GM23338 (cell line): ENCODE results near the gene TRIM37. TPM values are rescaled to one million over a fixed set of nuclear protein-coding genes. Genes with fewer than 3 reads are reported as not detected.

Experiments used
- ATAC-seq: fragments of 200-7000 bp; cut with Tn5 transposase; 3 replicates; pipeline ENCODE4 v1.9.1; 2020
- DNase-seq: peaks from one replicate; pipeline ENCODE4 v3.0.0-alpha.2; 2015; ENCODE audit warnings: low spot score
- H2AFZ ChIP-seq: fragments of 200-600 bp; sonication (generic); 2 replicates; pipeline ENCODE4 v1.8.0; 2016; ENCODE audit warnings: antibody characterized with exemption, mild to moderate bottlenecking, moderate library complexity
- H3F3A ChIP-seq: fragments of 200-600 bp; sonication (generic); replicated peaks from 2 replicates; pipeline ENCODE4 v1.8.0; 2017; ENCODE audit warnings: antibody characterized with exemption, mixed run types, low read depth
- H3K27ac ChIP-seq: fragments of 200-600 bp; sonication (generic); 2 replicates; pipeline ENCODE4 v1.6.1; 2016; ENCODE audit warnings: low read depth
- H3K27me3 ChIP-seq: fragments of 200-600 bp; sonication (generic); 2 replicates; pipeline ENCODE4 v1.8.0; 2016; ENCODE audit warnings: mild to moderate bottlenecking, mixed run types, moderate library complexity; ENCODE audit not compliant: insufficient read depth
- H3K36me3 ChIP-seq: fragments of 200-600 bp; sonication (generic); 2 replicates; pipeline ENCODE4 v1.8.0; 2016; ENCODE audit warnings: mild to moderate bottlenecking; ENCODE audit not compliant: insufficient read depth
- H3K4me1 ChIP-seq: fragments of 200-600 bp; sonication (generic); 2 replicates; pipeline ENCODE4 v1.8.0; 2016; ENCODE audit warnings: mild to moderate bottlenecking, moderate library complexity; ENCODE audit not compliant: insufficient read depth
- H3K4me2 ChIP-seq: fragments of 200-600 bp; sonication (generic); 2 replicates; pipeline ENCODE4 v1.7.1; 2017; ENCODE audit warnings: mixed run types
- H3K4me3 ChIP-seq: fragments of 200-600 bp; sonication (generic); 2 replicates; pipeline ENCODE4 v1.6.1; 2016; ENCODE audit warnings: mixed run types
- H3K79me2 ChIP-seq: fragments of 200-600 bp; sonication (generic); replicated peaks from 2 replicates; pipeline ENCODE4 v1.8.0; 2017; ENCODE audit warnings: mild to moderate bottlenecking; ENCODE audit not compliant: insufficient read depth
- H3K9me2 ChIP-seq: fragments of 200-600 bp; sonication (generic); 2 replicates; pipeline ENCODE4 v1.8.0; 2017; ENCODE audit not compliant: insufficient read depth
- H4K20me1 ChIP-seq: fragments of 200-600 bp; sonication (generic); replicated peaks from 2 replicates; pipeline ENCODE4 v1.8.0; 2017; ENCODE audit warnings: mild to moderate bottlenecking; ENCODE audit not compliant: insufficient read depth
- H3K27ac Mint-ChIP-seq: 2 replicates; pipeline ENCODE4 v1.8.0; 2020; ENCODE audit warnings: inconsistent platforms, mild to moderate bottlenecking, moderate library complexity, mixed read lengths
- H3K27me3 Mint-ChIP-seq: 3 replicates; pipeline ENCODE4 v1.8.0; 2022; ENCODE audit warnings: low read depth, mild to moderate bottlenecking, moderate library complexity, mixed read lengths, inconsistent platforms; ENCODE audit not compliant: insufficient read depth, poor library complexity
- H3K36me3 Mint-ChIP-seq: 3 replicates; pipeline ENCODE4 v1.8.0; 2021; ENCODE audit warnings: low read depth, mild to moderate bottlenecking, inconsistent platforms, moderate library complexity, mixed read lengths
- H3K4me1 Mint-ChIP-seq: 3 replicates; pipeline ENCODE4 v1.8.0; 2020; ENCODE audit warnings: mild to moderate bottlenecking, inconsistent platforms, mixed read lengths
- H3K4me3 Mint-ChIP-seq: 3 replicates; pipeline ENCODE4 v1.8.0; 2021; ENCODE audit warnings: moderate library complexity, mild to moderate bottlenecking, inconsistent platforms, mixed read lengths
- H3K9me3 Mint-ChIP-seq: 3 replicates; pipeline ENCODE4 v1.8.0; 2020; ENCODE audit warnings: moderate library complexity, mild to moderate bottlenecking, inconsistent platforms, mixed read lengths
- CREB1 ChIP-seq: fragments of 250-450 bp; sonication (Bioruptor Pico); IDR thresholded peaks from 2 replicates; pipeline ENCODE4 v1.5.0; 2020; ENCODE audit warnings: low read depth, mild to moderate bottlenecking, moderate library complexity
- EZH2 ChIP-seq: fragments of 200-600 bp; sonication (generic); IDR thresholded peaks from one replicate; pipeline ENCODE4 v1.8.0; 2017; ENCODE audit warnings: antibody characterized with exemption, mild to moderate bottlenecking, low read depth; ENCODE audit not compliant: unreplicated experiment
- EZH2phosphoT487 ChIP-seq: fragments of 200-600 bp; sonication (generic); IDR thresholded peaks from one replicate; pipeline ENCODE4 v1.8.1; 2018; ENCODE audit warnings: antibody characterized with exemption; ENCODE audit not compliant: unreplicated experiment
- JUNB ChIP-seq: IDR thresholded peaks from one replicate; pipeline ENCODE4 v1.6.1; 2016; ENCODE audit warnings: antibody characterized with exemption; ENCODE audit not compliant: unreplicated experiment
- NANOG ChIP-seq: IDR thresholded peaks from 2 replicates; pipeline ENCODE4 v1.6.1; 2016; ENCODE audit warnings: antibody characterized with exemption, borderline replicate concordance
- POLR2AphosphoS5 ChIP-seq: IDR thresholded peaks from 2 replicates; pipeline ENCODE4 v1.6.1; 2016; ENCODE audit warnings: antibody characterized with exemption, low read depth
- STAT1 ChIP-seq: IDR thresholded peaks from one replicate; pipeline ENCODE4 v1.6.1; 2016; ENCODE audit warnings: antibody characterized with exemption; ENCODE audit not compliant: unreplicated experiment
- ZNF331 ChIP-seq: fragments of 250-450 bp; sonication (Bioruptor Pico); IDR thresholded peaks from 2 replicates; pipeline ENCODE4 v1.5.0; 2020; ENCODE audit warnings: low read depth, mild to moderate bottlenecking, moderate library complexity
- polyA plus RNA-seq: library from polyadenylated mRNA; unstranded; fragments of >200 nt; fragmentation: Nextera tagmentation; extraction: Ambion mirVana; gene quantifications from 2 replicates; pipeline ENCODE4 v1.2.1, GENCODE V29; 2016
- total RNA-seq: library from RNA; depleted of rRNA; stranded (reverse); fragments of >200 nt; shearing (Covaris generic); gene quantifications from 2 replicates; pipeline ENCODE4 v1.2.3, GENCODE V29; 2014
- TF ChIP-seq, protein P1 (sequence below), 2 experiments: fragments of 200-600 bp in 1 of 2; sonication (generic) in 1 of 2; conservative IDR thresholded peaks; 2 replicates each; pipeline versions ENCODE4 v1.5.1 to v1.6.1; 2016 to 2017; ENCODE audit warnings: antibody characterized with exemption in 2 of 2, low read depth in 2 of 2, mild to moderate bottlenecking in 2 of 2, moderate library complexity in 1 of 2
- TF ChIP-seq, protein P2 (sequence below): IDR thresholded peaks from one replicate; pipeline ENCODE4 v1.6.1; 2018; ENCODE audit warnings: antibody characterized with exemption; ENCODE audit not compliant: unreplicated experiment

The TRIM37 gene
- total and polyA plus RNA-seq, 2 experiments from 2014 or later: 61.1 to 71.2 TPM

GRCh38 chr17:59126809-59127417 is 20.2 kb upstream of the TRIM37 start (continued):
- TF ChIP-seq, protein P1, sequence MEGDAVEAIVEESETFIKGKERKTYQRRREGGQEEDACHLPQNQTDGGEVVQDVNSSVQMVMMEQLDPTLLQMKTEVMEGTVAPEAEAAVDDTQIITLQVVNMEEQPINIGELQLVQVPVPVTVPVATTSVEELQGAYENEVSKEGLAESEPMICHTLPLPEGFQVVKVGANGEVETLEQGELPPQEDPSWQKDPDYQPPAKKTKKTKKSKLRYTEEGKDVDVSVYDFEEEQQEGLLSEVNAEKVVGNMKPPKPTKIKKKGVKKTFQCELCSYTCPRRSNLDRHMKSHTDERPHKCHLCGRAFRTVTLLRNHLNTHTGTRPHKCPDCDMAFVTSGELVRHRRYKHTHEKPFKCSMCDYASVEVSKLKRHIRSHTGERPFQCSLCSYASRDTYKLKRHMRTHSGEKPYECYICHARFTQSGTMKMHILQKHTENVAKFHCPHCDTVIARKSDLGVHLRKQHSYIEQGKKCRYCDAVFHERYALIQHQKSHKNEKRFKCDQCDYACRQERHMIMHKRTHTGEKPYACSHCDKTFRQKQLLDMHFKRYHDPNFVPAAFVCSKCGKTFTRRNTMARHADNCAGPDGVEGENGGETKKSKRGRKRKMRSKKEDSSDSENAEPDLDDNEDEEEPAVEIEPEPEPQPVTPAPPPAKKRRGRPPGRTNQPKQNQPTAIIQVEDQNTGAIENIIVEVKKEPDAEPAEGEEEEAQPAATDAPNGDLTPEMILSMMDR (conservative IDR thresholded peaks at IDR 0.05; ENCODE audit: low read depth in 2 of 2): no peak
- TF ChIP-seq STAT1: no peak

- Histone ChIP-seq H3K27me3 (no peaks in the 10 kb centered on the region), H4K20me1 (peaks cover 7% of the 10 kb centered on the region), H3K4me1 (no peaks in the 10 kb centered on the region), H3K79me2 (peaks cover 45% of the 10 kb centered on the region), H2AFZ (no peak overlapping the region), H3F3A (no peaks in the 10 kb centered on the region), H3K36me3 (peaks cover 11% of the 10 kb centered on the region), H3K9me2 (no peaks in the 10 kb centered on the region), H3K4me3 (no peak overlapping the region), H3K4me2 (no peak overlapping the region), H3K27ac (no peak overlapping the region)
- ATAC-seq (no peak), DNase-seq (no peak)
- H3K27me3 Mint-ChIP-seq: peaks cover 2% of the 10 kb centered on the region
- H3K4me3 Mint-ChIP-seq: no peak overlapping the region
- H3K4me1 Mint-ChIP-seq: no peaks in the 10 kb centered on the region
- H3K27ac Mint-ChIP-seq: no peak overlapping the region
- TF ChIP-seq CREB1: no peak
- no peaks in the 10 kb centered on the region for H3K9me3 Mint-ChIP-seq
- peaks cover 47% of the 10 kb centered on the region for H3K36me3 Mint-ChIP-seq
Measured at GRCh38 chr17:59124665-59125064, 18.0 kb upstream of the TRIM37 start.

GRCh38 chr17:59121901-59122480 is 15.3 kb upstream of the TRIM37 start:
- no peaks in the 10 kb centered on the region for H3K4me1 ChIP-seq
- no peak overlapping the region for H3K27ac ChIP-seq
- no peak overlapping the region for H3K4me3 ChIP-seq
- H3K27me3 Mint-ChIP-seq: peaks cover 2% of the 10 kb centered on the region
- H3F3A ChIP-seq: no peaks in the 10 kb centered on the region
- ATAC-seq: no peak
- no peak overlapping the region for H3K4me3 Mint-ChIP-seq
- no peak for DNase-seq
- H3K27ac Mint-ChIP-seq: no peak overlapping the region
- no peaks in the 10 kb centered on the region for H3K4me1 Mint-ChIP-seq
- peaks cover 44% of the 10 kb centered on the region for H3K36me3 Mint-ChIP-seq
- H3K27me3 ChIP-seq: no peaks in the 10 kb centered on the region
- H3K9me3 Mint-ChIP-seq: no peaks in the 10 kb centered on the region
- H4K20me1 ChIP-seq: peaks cover 14% of the 10 kb centered on the region
- peaks cover 44% of the 10 kb centered on the region for H3K79me2 ChIP-seq
- H3K4me2 ChIP-seq: no peak overlapping the region
- no peaks in the 10 kb centered on the region for H3K9me2 ChIP-seq
- no peak overlapping the region for H2AFZ ChIP-seq
- peaks cover 8% of the 10 kb centered on the region for H3K36me3 ChIP-seq
- TF ChIP-seq EZH2phosphoT487 (no peak), JUNB (no peak), POLR2AphosphoS5 (no peak), EZH2 (no peak), ZNF331 (CRISPR knock-in tag) (no peak), STAT1 (no peak), NANOG (no peak)
- TF ChIP-seq, protein P2, sequence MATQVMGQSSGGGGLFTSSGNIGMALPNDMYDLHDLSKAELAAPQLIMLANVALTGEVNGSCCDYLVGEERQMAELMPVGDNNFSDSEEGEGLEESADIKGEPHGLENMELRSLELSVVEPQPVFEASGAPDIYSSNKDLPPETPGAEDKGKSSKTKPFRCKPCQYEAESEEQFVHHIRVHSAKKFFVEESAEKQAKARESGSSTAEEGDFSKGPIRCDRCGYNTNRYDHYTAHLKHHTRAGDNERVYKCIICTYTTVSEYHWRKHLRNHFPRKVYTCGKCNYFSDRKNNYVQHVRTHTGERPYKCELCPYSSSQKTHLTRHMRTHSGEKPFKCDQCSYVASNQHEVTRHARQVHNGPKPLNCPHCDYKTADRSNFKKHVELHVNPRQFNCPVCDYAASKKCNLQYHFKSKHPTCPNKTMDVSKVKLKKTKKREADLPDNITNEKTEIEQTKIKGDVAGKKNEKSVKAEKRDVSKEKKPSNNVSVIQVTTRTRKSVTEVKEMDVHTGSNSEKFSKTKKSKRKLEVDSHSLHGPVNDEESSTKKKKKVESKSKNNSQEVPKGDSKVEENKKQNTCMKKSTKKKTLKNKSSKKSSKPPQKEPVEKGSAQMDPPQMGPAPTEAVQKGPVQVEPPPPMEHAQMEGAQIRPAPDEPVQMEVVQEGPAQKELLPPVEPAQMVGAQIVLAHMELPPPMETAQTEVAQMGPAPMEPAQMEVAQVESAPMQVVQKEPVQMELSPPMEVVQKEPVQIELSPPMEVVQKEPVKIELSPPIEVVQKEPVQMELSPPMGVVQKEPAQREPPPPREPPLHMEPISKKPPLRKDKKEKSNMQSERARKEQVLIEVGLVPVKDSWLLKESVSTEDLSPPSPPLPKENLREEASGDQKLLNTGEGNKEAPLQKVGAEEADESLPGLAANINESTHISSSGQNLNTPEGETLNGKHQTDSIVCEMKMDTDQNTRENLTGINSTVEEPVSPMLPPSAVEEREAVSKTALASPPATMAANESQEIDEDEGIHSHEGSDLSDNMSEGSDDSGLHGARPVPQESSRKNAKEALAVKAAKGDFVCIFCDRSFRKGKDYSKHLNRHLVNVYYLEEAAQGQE: no peak
- TF ChIP-seq, protein P1 (conservative IDR thresholded peaks at IDR 0.05; ENCODE audit: low read depth in 2 of 2): no peak
